Stimulated activated CD8-positive, alpha-beta memory T cell treated with anti-CD3 and anti-CD28 coated beads, Interleukin-7, amount 100 ng/mL, for 1 hour (primary cell): ENCODE data around the gene TXN2.
"Not testable (repeated sequence)": the region's sequence is repeated elsewhere in the genome, so short reads cannot be mapped to it uniquely, and the experiment has no call there.

Experiments used
- DNase-seq, 2 donors: peaks; one replicate each; pipeline ENCODE4 v3.0.0-alpha.2; 2020; ENCODE audit warnings: low read depth in 2 of 2

TXN2 gene

DNA sequence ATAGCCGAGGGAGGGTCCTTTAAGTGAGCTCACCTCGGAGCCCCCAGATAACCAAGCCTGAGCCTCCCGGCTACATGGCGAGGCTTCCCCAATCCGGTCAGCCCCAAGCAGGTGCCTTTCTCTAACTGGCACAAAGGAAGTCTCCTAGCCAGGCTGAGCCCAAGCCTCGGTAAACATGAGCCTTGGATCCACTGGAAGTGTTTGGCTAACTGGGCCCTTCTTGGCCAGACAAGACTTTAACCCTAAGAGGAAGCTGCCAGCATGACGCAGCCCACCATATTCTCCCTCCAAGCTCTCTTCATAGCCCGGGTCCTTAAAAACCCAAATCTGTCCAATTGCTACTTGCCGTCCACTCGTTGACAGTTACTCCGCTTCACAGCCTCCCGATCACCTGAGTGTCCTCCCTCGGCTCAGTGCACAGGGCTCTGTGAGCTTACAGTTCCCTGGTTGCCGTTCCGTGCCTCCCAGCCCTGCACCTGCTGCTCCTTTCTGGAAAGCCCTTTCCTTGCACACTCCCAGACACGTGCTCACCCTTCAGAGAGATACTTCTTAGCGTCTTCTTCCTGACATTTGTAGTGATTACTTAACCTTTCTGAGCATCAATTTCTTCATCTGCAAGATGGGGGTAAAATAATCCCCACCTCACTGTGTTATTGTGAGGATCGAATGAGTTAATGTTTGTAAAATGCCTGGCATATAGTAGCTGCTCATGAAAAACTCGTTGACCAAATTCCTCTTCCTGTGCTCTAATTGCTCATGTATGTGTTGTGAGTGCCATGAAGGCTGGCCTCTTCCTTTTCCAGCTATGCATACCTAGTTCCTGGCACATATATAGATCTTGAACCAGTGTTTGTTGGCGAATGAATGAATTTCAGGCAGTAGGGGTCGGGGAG is 25.6 kb downstream of the TXN2 start:
- DNase-seq: no peak

DNA sequence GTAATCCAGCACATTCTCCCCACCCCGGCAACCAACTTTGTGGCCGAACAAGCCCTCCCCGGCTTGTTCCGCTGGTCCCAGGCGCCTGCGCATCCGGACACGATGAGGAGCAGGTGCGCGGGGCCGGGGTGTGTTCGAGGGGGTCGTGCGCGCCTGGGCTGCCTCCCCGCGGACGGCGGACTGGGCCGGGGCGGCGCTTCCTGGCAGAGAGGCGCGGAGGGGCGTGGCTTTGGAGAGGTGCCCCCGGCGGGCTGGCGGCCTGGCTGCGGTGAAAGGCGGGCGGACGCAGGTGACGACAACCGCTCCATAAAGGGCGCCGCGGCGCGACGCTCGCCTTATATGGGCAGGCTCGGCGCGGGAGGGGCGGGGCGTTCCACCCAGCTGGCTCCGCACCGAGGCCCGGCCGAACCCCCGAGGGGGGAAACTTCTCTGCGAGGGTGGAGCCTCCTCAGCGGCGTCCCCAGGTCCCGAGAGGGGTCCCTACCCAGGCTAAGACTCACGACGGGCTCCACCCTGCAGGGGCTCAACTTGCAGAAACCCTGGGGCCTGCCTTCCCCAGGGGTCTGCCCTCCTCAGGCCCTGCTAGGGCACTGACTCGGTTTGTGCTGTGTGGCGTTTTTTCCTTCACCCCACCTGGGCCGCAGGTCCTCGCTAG is 26.4 kb downstream of the TXN2 start:
- peak; percentile 94 to 95 for DNase-seq

GRCh38 chr22:36453855-36454378 is 27.5 kb downstream of the TXN2 start:
- DNase-seq: no peak

- DNase-seq: not testable (repeated sequence)
These were observed 28.3 kb downstream of the TXN2 start for GRCh38 chr22:36452978-36453607.

- DNase-seq: no peak
These were observed 29.0 kb downstream of the TXN2 start for GRCh38 chr22:36452250-36452977.

DNA sequence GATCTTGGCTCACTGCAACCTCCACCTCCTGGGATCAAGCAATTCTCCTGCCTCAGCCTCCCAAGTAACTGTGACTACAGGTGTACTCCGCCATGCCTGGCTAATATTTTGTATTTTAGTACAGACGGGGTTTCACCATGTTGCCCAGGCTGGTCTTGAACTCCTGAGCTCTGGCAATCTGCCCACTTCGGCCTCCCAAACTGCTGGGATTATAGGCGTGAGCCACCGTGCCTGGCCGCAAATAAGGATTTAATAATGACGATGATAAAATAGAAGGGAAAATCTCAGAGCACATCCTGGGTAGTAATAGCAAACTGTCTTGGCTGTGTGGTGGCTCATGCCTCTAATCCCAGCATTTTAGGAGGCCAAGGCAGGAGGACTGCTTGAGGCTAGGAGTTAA is 30.5 kb downstream of the TXN2 start:
- DNase-seq: not testable (repeated sequence)

DNA sequence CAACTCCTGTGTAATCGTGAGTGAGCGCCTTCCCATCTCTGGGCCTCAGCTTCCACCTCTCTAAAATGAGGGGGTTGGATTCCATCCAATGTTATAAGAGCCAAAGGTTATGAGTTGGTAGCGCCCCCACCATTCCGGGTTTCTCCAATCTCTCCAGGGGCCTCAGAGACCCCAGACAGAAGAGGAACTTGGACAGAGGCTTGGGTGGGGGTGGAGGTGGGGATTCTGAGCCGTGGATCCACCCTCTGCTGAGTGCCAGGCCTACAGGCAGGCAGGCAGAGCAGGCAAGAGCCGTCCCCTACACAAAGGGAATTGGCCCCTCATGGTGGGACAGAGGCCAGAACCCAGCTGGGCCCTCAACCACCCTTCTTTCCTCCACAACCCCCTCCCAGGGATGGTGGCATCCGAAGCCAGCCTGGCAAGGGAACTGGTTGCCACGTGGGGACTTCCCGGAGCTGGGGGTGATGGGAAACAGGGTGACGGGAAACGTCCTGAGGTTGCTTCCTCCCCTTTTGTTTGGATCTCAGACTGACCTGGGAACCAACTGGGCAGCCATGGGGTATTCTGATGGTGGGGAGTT is 31.8 kb downstream of the TXN2 start:
- DNase-seq: no peak

DNA sequence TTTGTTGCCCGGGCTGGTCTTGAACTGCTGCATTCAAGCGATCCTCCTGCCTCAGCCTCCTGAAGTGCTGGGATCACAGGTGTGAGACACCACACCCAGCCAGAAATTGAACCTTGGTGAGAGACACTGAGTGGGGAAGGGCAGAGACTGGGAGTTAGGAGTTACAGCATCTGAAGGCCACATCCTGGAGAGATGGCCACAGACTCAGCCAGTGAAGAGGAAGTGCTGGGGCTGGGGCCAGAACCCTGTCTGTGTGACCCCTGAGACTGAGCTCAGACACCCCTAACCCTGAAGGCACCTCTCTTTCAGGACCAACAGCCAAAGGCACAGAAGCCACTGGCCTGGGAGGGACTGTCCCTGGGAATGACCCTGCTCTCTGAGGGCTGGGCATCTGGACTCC is 33.8 kb downstream of the TXN2 start:
- no peak for DNase-seq

- no peak for DNase-seq
These were observed 36.2 kb downstream of the TXN2 start for GRCh38 chr22:36445158-36445668.

DNA sequence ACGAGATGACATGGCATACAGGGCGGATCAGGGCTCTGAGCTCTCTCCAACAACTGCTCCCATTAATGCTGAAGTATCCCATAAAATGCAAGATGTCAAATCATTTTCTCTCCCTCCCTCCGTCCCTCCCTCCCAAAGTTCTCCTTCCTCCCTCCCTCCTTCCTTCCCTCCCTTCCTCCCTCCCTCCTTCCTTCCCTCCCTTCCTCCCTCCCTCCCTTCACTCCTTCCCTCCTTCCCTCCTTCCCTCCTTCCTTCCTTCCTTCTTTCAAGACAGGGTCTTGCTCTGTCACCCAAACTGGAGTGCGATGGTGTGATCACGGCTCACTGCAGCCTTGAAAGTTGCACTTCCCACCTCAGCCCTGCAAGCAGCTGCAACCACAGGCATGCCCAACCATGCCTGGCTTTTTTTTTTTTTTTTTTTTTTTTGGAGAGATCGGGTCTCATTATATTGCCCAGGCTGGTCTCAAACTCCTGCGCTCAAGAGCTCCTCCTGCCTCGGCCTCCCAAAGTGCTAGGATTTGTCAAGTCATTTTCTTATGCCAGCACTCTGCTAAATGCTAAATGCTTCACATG is 38.2 kb downstream of the TXN2 start:
- DNase-seq: no peak

DNA sequence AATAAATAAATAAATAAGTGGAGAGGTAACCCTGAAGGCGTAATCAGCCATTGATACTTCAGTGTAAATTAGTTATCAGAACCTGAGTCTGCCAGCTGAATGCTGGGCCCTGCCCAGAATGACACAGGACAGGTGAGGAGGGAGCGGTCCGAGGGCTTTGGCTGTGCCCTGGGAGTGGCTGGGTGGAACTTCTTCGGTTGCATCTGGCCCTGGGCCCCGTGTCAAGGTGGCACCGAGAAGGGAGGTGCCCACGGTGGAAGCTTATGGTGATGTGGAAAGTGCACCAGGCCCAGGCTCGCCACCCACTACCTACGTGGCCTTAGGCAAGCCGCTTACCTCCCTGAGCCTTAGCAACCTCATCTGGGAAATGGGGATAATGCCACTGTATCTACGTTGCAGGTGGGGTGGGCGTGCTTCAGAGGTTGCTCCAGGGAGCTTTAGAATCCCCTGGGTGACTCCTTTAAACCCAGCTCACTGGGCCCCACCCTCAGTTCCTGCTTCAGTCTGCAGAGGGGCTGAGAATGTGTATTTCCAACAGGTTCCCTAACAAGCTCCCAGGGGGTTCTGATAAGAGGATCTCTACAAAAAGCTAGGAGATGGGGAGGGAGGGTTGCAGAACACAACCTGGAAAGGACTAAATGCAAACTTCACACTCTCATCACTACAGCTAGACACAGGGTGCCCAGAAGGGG is 38.8 kb downstream of the TXN2 start:
- DNase-seq: no peak

- no peak for DNase-seq
These were observed 40.9 kb downstream of the TXN2 start for GRCh38 chr22:36440429-36441002.

GRCh38 chr22:36439481-36440271 is 41.8 kb downstream of the TXN2 start:
- DNase-seq: no peak

- DNase-seq: peak; percentile 23 to 48
These were observed 45.7 kb downstream of the TXN2 start for GRCh38 chr22:36435516-36436415.

DNA sequence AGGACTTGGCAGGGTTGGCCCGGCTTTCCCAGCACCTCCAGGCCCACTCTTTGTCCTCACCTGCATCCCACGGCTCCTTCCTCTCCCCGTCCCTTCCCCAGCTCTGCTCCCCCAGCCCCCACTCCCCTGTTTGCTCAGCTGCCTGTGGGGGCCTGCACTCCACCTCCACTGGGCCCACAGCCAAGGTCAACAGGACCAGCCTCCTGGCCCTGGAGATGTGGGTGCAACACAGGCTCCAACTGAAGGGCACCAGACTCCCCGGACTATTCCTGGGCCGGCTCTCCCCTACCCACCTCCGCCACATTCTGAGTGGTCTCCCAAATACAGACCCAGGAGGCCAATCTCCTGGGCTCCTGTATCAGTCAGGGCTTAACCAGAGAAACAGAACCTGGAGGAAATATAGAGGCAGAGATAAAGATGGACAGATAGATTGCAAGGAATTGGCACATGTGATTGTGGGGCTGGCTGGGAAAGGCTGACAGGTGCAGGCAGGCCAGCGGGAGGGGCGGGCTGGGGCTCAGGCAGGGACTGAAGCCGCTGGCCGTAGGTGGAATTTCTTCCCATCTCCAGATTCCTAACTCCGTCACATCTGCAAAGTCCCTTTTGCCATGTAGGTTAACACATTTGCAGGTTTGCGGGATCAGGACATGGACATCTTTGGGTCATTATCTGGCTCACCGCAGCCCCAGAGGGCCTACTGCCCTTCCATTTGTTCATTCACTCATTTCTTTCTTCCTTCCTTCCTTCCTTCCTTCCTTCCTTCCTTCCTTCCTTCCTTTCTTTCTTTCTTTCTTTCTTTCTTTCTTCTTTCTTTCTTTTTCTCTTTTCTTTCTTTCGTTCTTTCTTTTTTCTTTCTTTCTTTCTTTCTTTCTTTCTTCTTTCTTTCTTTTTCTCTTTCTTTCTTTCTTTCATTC is 47.9 kb downstream of the TXN2 start:
- no peak for DNase-seq

DNA sequence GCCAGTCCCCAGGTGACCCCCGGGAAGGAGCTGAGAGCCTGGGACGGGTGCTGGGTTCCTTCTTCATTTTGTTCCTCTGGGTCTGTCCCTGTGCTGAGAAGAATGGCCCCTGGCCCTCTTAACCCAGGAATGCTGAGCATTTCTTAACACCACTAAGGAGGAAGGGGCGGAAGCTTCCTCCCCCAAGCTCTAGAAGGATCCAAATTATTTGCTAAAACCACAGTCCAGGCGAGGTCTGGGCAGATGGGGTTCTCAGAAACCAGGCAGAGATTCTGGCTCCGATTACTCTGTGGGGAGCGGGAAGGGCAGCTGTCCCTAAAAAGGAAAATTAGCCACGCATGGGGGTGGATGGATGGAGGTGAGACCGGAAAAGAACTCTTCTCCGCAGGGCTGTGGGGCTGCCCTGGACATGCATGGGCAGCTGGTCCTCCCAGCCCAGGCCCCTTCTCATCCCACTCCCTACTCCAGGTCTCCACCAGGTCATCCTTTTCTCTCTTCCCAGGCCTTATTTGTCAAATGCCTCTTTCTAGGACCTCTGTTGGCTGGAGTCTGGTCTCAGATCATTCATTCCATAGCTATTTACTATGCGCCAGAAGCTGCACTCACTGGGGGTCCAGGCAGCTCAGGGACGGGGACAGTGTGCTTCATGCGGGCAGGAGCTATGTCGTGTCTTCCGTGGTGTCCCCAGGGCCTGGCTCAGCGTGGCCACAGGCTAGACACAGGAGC is 48.7 kb downstream of the TXN2 start:
- no peak for DNase-seq
